22Rv1 (cell line): Measurements from ENCODE around the gene SLC40A1.

Source experiments
- H3K27ac ChIP-seq: fragments of 450-650 bp; 2 replicates; pipeline ENCODE4 v1.5.1; 2017
- CTCF ChIP-seq: fragments of 450-650 bp; IDR thresholded peaks from 2 replicates; pipeline ENCODE4 v1.5.1; 2017; ENCODE audit warnings: mild to moderate bottlenecking
- ZFX ChIP-seq: fragments of 450-650 bp; IDR thresholded peaks from 2 replicates; pipeline ENCODE4 v1.6.1; 2017; ENCODE audit warnings: antibody characterized with exemption, borderline replicate concordance

Gene SLC40A1

GRCh38 chr2:189623049-189623448, 42.5 kb upstream of the SLC40A1 start:
- TF ChIP-seq ZFX (no peak), CTCF (no peak)
- H3K27ac ChIP-seq = no peak overlapping the region

- no peak overlapping the region for H3K27ac ChIP-seq
Measured at GRCh38 chr2:189621781-189622180, 41.2 kb upstream of the SLC40A1 start.

GRCh38 chr2:189618197-189618596, 37.6 kb upstream of the SLC40A1 start:
- no peak for TF ChIP-seq ZFX
- no peak for TF ChIP-seq CTCF
- no peak overlapping the region for H3K27ac ChIP-seq

More at GRCh38 chr2:189621781-189622180, 41.2 kb upstream of the SLC40A1 start:
- TF ChIP-seq CTCF (no peak), ZFX (no peak)

GRCh38 chr2:189614585-189614984, 34.0 kb upstream of the SLC40A1 start:
- no peak for TF ChIP-seq CTCF
- TF ChIP-seq ZFX = no peak
- no peak overlapping the region for H3K27ac ChIP-seq

- H3K27ac ChIP-seq = no peak overlapping the region
Measured at GRCh38 chr2:189613650-189614420, 33.2 kb upstream of the SLC40A1 start.

GRCh38 chr2:189613077-189613636, 32.6 kb upstream of the SLC40A1 start:
- TF ChIP-seq ZFX = no peak
- no peak for TF ChIP-seq CTCF
- H3K27ac ChIP-seq = no peak overlapping the region

More at GRCh38 chr2:189613650-189614420, 33.2 kb upstream of the SLC40A1 start:
- TF ChIP-seq ZFX (no peak), CTCF (no peak)

GRCh38 chr2:189610700-189611099, 30.1 kb upstream of the SLC40A1 start:
- no peak for TF ChIP-seq CTCF
- no peak for TF ChIP-seq ZFX
- no peak overlapping the region for H3K27ac ChIP-seq
